Transverse colon (tissue), 4 donors: ENCODE measurements around the gene ATG7. TPM values are rescaled to one million over a fixed set of nuclear protein-coding genes. Genes with fewer than 3 reads are reported as not detected.

Experiments
- DNase-seq: peaks from one replicate; pipeline ENCODE4 v3.0.0-alpha.2; 2019
- H3K27ac ChIP-seq, 4 donors: fragments of 200-600 bp; sonication (generic); 2 replicates each; pipeline ENCODE4 v1.5.1; 2016 to 2018; ENCODE audit warnings: inconsistent platforms in 4 of 4
- H3K27me3 ChIP-seq: fragments of 200-600 bp; sonication (generic); 2 replicates; pipeline ENCODE4 v1.5.1; 2017; ENCODE audit warnings: inconsistent platforms
- H3K36me3 ChIP-seq, 4 donors: fragments of 200-600 bp; sonication (generic); 2 replicates each; pipeline ENCODE4 v1.5.1; 2017 to 2019; ENCODE audit warnings: inconsistent platforms in 4 of 4
- H3K4me1 ChIP-seq, 4 donors: fragments of 200-600 bp; sonication (generic); 2 replicates each; pipeline ENCODE4 v1.5.1; 2017 to 2020; ENCODE audit warnings: inconsistent platforms in 4 of 4
- H3K4me3 ChIP-seq, 4 donors: fragments of 200-600 bp; sonication (generic); 1 replicate in 1 of 4; 2 replicates in 3 of 4; pipeline versions ENCODE4 v1.5.1 to v1.6.1; 2017 to 2019; ENCODE audit warnings: inconsistent platforms in 4 of 4
- H3K9me3 ChIP-seq, 2 donors: fragments of 200-600 bp; sonication (generic); 2 replicates each; pipeline ENCODE4 v1.5.1; 2017 to 2019; ENCODE audit warnings: inconsistent platforms in 2 of 2
- EP300 ChIP-seq: sonication (generic); formaldehyde crosslinking; IDR thresholded peaks from one replicate; pipeline ENCODE4 v1.6.1; 2017; ENCODE audit warnings: antibody characterized with exemption, low read depth
- POLR2A ChIP-seq: fragments of 450-650 bp; IDR thresholded peaks from one replicate; pipeline ENCODE4 v1.6.1; 2016; ENCODE audit warnings: antibody characterized with exemption, mild to moderate bottlenecking, moderate library complexity
- POLR2AphosphoS5 ChIP-seq, 3 donors: sonication (generic); formaldehyde crosslinking; IDR thresholded peaks; one replicate each; pipeline ENCODE4 v1.6.1; 2016; ENCODE audit warnings: antibody characterized with exemption in 3 of 3
- WGBS, 2 donors: methylation state at CpG; one replicate each; pipeline ENCODE4 v1.1.5; 2018; ENCODE audit warnings: low coverage in 1 of 2; 5-methylcytosine and 5-hydroxymethylcytosine counted together
- in situ Hi-C, 4 donors: fragments of 200-750 bp; cut with MboI; loops; one replicate each; pipeline versions ENCODE4 v1.15.0 to v1.15.1; 2017; ENCODE audit warnings: low sequenced_read_pairs in 3 of 4, low pct_ligation_motif_present in 1 of 4, low pct_unique_long_range_greater_than_20kb in 1 of 4
- intact Hi-C: fragments of 100-400 bp; cut with DNase I; formaldehyde crosslinking; loops from one replicate; pipeline ENCODE4 v1.15.1; 2023; ENCODE audit warnings: low total_unique reads
- total RNA-seq, 4 donors: library from RNA; depleted of rRNA; stranded (reverse); fragments of >200 nt; gene quantifications; one replicate each; pipeline ENCODE4 v1.1.0, GENCODE V29; 2016
- TF ChIP-seq, protein P1 (sequence below), 5 experiments: fragments of 200-600 bp in 3 of 5; fragments of 450-650 bp in 2 of 5; sonication (generic) in 3 of 5; IDR thresholded peaks; 1 replicate in 2 of 5; 2 replicates in 3 of 5; pipeline ENCODE4 v1.5.1; 2016 to 2017; ENCODE audit warnings: antibody characterized with exemption in 5 of 5, inconsistent platforms in 3 of 5, mild to moderate bottlenecking in 2 of 5, moderate library complexity in 1 of 5

Gene ATG7
- total RNA-seq, 4 donors from 2014 or later: 44.5 to 122 (median 75.0) TPM

- peak overlapping the region in 3 of 4 donors; percentile 13 to 36 (median 35) for H3K27ac ChIP-seq
- 80 to 83% methylated on average over 6 to 14 of the region's 14 CpGs for WGBS, 2 donors
- no peak for TF ChIP-seq EP300
- TF ChIP-seq, protein P1, sequence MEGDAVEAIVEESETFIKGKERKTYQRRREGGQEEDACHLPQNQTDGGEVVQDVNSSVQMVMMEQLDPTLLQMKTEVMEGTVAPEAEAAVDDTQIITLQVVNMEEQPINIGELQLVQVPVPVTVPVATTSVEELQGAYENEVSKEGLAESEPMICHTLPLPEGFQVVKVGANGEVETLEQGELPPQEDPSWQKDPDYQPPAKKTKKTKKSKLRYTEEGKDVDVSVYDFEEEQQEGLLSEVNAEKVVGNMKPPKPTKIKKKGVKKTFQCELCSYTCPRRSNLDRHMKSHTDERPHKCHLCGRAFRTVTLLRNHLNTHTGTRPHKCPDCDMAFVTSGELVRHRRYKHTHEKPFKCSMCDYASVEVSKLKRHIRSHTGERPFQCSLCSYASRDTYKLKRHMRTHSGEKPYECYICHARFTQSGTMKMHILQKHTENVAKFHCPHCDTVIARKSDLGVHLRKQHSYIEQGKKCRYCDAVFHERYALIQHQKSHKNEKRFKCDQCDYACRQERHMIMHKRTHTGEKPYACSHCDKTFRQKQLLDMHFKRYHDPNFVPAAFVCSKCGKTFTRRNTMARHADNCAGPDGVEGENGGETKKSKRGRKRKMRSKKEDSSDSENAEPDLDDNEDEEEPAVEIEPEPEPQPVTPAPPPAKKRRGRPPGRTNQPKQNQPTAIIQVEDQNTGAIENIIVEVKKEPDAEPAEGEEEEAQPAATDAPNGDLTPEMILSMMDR (IDR thresholded peaks at IDR 0.05): no peak
- TF ChIP-seq POLR2AphosphoS5 (IDR thresholded peaks at IDR 0.05): no peak
- no peak for TF ChIP-seq POLR2A
- in situ Hi-C loops: no loop called here
- H3K27me3 ChIP-seq: no peaks in the 10 kb centered on the region
- H3K9me3 ChIP-seq: no peaks in the 10 kb centered on the region
- H3K36me3 ChIP-seq: no peaks in the 10 kb centered on the region
- DNase-seq: no peak
- H3K4me1 ChIP-seq: peaks cover 0 to 5% (median 0%) of the 10 kb centered on the region in 4 donors
- no peak overlapping the region for H3K4me3 ChIP-seq
- intact Hi-C loops: no loop called here
These were observed 181.0 kb downstream of the ATG7 start for GRCh38 chr3:11452885-11453847.

- TF ChIP-seq, protein P1 (IDR thresholded peaks at IDR 0.05): no peak
- TF ChIP-seq EP300 (no peak), POLR2AphosphoS5 (IDR thresholded peaks at IDR 0.05) (no peak), POLR2A (no peak)
- Histone ChIP-seq H3K9me3 (no peaks in the 10 kb centered on the region), H3K27ac (no peak overlapping the region), H3K4me3 (no peak overlapping the region), H3K4me1 (peaks cover 0 to 5% (median 0%) of the 10 kb centered on the region in 4 donors), H3K27me3 (no peaks in the 10 kb centered on the region), H3K36me3 (no peaks in the 10 kb centered on the region)
- intact Hi-C loops (no loop called here), in situ Hi-C loops (no loop called here)
- no peak for DNase-seq
- WGBS, 2 donors: 68 to 88% methylated on average over 5 of the region's 5 CpGs
These were observed 183.8 kb downstream of the ATG7 start for GRCh38 chr3:11455956-11456355.

DNA sequence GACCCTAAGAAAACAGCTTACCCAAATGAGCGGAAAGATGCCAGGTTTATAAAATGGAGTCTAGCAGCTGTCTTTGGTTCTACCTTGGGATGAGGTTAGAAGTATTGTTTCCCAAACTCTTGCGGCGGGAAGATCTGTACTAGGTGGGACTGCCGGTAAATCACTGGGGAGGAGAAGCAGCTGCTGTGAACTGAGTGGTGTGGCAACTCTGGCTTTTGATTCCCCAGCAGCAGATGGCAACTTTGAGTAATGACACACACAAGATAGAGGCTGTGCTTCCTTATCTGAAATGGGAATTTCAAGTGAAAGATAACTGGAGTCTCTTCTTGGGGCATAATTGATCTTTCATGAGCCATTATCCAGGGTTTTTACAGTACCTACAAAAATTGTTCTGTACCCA is 184.9 kb downstream of the ATG7 start:
- H3K9me3 ChIP-seq: no peaks in the 10 kb centered on the region
- no peaks in the 10 kb centered on the region for H3K36me3 ChIP-seq
- H3K4me1 ChIP-seq: peaks cover 0 to 5% (median 0%) of the 10 kb centered on the region in 4 donors
- H3K27ac ChIP-seq: no peak overlapping the region
- no peak for DNase-seq
- intact Hi-C loops (no loop called here), in situ Hi-C loops (no loop called here)
- H3K27me3 ChIP-seq: no peaks in the 10 kb centered on the region
- H3K4me3 ChIP-seq: no peak overlapping the region
- 93% methylated on average over 4 of the region's 4 CpGs; no CpG with 5 or more reads in 1 of the 2 donors for WGBS, 2 donors
- TF ChIP-seq POLR2A (no peak), EP300 (no peak), POLR2AphosphoS5 (IDR thresholded peaks at IDR 0.05) (no peak)
- TF ChIP-seq, protein P1 (IDR thresholded peaks at IDR 0.05): no peak

GRCh38 chr3:11459186-11459824 is 187.1 kb downstream of the ATG7 start:
- no peak overlapping the region for H3K27ac ChIP-seq
- H3K27me3 ChIP-seq: no peaks in the 10 kb centered on the region
- 63 to 76% methylated on average over 1 to 3 of the region's 3 CpGs for WGBS, 2 donors

More at GRCh38 chr3:11459186-11459824, 187.1 kb downstream of the ATG7 start:
- Histone ChIP-seq H3K4me3 (no peak overlapping the region), H3K9me3 (no peaks in the 10 kb centered on the region), H3K4me1 (peaks cover 0 to 1% (median 0%) of the 10 kb centered on the region in 4 donors), H3K36me3 (no peaks in the 10 kb centered on the region)
- intact Hi-C loops (no loop called here), in situ Hi-C loops (no loop called here)
- no peak for DNase-seq
- TF ChIP-seq POLR2A (no peak), EP300 (no peak), POLR2AphosphoS5 (IDR thresholded peaks at IDR 0.05) (no peak)
- TF ChIP-seq, protein P1 (IDR thresholded peaks at IDR 0.05): no peak
